ENCODE results near the gene ATAD2B. TPM values are rescaled to one million over a fixed set of nuclear protein-coding genes. Genes with fewer than 3 reads are reported as not detected.

ATAD2B gene
- total and polyA plus RNA-seq, 2 of the 8 experiments (the other 6 are each of a cell fraction or from before 2014, with no cell fraction given) = 3.4 to 16.1 TPM

DNA sequence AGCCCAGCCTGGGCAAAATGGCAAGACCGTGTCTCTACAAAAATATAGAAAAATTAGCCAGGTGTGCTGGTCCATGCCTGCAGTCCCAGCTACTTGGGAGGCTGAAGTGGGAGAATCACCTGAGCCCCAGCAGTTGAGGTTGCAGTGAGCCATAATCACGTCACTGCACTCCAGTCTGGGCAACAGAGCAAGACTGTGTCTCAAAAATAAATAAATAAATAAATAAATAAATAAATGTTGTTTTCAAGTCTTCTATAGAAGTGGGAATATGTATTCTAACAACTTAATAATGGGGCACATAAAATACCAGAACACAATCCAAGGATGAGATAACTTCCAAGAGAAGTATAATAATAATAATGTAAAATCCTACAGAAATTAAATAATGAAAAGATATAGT, 23.9 kb downstream of the ATAD2B start (continued):
- TF ChIP-seq POLR2A (IDR thresholded peaks at IDR 0.05; ENCODE audit: control extremely low read depth in 1 of 2, low read depth in 2 of 2, low read length in 2 of 2) (no peak), SIX5 (IDR thresholded peaks at IDR 0.05; ENCODE audit: low read depth, low read length) (no peak), EGR1 (IDR thresholded peaks at IDR 0.05; ENCODE audit: borderline replicate concordance, low read depth, low read length) (no peak), TCF12 (IDR thresholded peaks at IDR 0.05; ENCODE audit: low read depth, low read length) (no peak), PHF8 (conservative IDR thresholded peaks at IDR 0.05; ENCODE audit: low read depth, low read length) (no peak), RNF2 (IDR thresholded peaks at IDR 0.05; ENCODE audit: borderline replicate concordance, low read depth, low read length, missing control alignments, poor library complexity, severe bottlenecking) (no peak), RFX5 (IDR thresholded peaks at IDR 0.05; ENCODE audit: borderline replicate concordance, low read depth, low read length) (no peak), MAFK (IDR thresholded peaks at IDR 0.05; ENCODE audit: low read depth, low read length) (no peak), HDAC2 (IDR thresholded peaks at IDR 0.05; ENCODE audit: borderline replicate concordance in 1 of 2, low read depth in 2 of 2, low read length in 2 of 2) (no peak), BCL11A (IDR thresholded peaks at IDR 0.05; ENCODE audit: low read depth in 2 of 2, low read length in 2 of 2) (no peak)

Data from H1 (cell line).